ENCODE measurements around the gene CDC42EP3. TPM values are rescaled to one million over a fixed set of nuclear protein-coding genes. Genes with fewer than 3 reads are reported as not detected.

The CDC42EP3 gene
- polyA plus RNA-seq, 1 donor from 2014 or later = 25.2 TPM

- no peaks in the 10 kb centered on the region for H3K36me3 ChIP-seq (ENCODE audit: insufficient read depth, low read length)
- no peaks in the 10 kb centered on the region for H4K20me1 ChIP-seq (ENCODE audit: insufficient read depth)
- H3K27ac ChIP-seq (ENCODE audit: low read length) = no peak overlapping the region
- H3K9me3 ChIP-seq (ENCODE audit: low read length) = no peaks in the 10 kb centered on the region
- TF ChIP-seq EP300 (conservative IDR thresholded peaks at IDR 0.05; ENCODE audit: poor library complexity, severe bottlenecking) = no peak
- no peak for TF ChIP-seq EZH2 (IDR thresholded peaks at IDR 0.05; ENCODE audit: borderline replicate concordance, insufficient read depth, low read length, poor library complexity, severe bottlenecking)
- TF ChIP-seq REST (IDR thresholded peaks at IDR 0.05; ENCODE audit: borderline replicate concordance) = no peak
- TF ChIP-seq SMC3 (conservative IDR thresholded peaks at IDR 0.05; ENCODE audit: poor library complexity) = no peak
- TF ChIP-seq RAD21 (conservative IDR thresholded peaks at IDR 0.05) = no peak
- TF ChIP-seq CTCF (IDR thresholded peaks at IDR 0.05; ENCODE audit: poor library complexity, severe bottlenecking) = no peak
- TF ChIP-seq MXI1 (conservative IDR thresholded peaks at IDR 0.05; ENCODE audit: poor library complexity, severe bottlenecking) = no peak
- TF ChIP-seq TAF1 (IDR thresholded peaks at IDR 0.05; ENCODE audit: low read depth) = no peak
- no peak for TF ChIP-seq POLR2AphosphoS5 (IDR thresholded peaks at IDR 0.05)
- no peak overlapping the region for H3K4me3 ChIP-seq (ENCODE audit: low read length)
- no peak overlapping the region for H3K9ac ChIP-seq (ENCODE audit: low read length)
- no peak overlapping the region for H2AFZ ChIP-seq (ENCODE audit: low read depth, low read length)
- H3K9me2 ChIP-seq (ENCODE audit: insufficient read depth, low read length) = no peaks in the 10 kb centered on the region
- H3K4me2 ChIP-seq (ENCODE audit: low read length) = no peak overlapping the region
- H3K79me2 ChIP-seq (replicated peaks; ENCODE audit: insufficient read depth, low read length) = no peaks in the 10 kb centered on the region
- no peaks in the 10 kb centered on the region for H3K27me3 ChIP-seq (ENCODE audit: insufficient read depth, low read depth, low read length)
- H3F3A ChIP-seq (ENCODE audit: insufficient read depth, low read length, poor library complexity, severe bottlenecking) = no peaks in the 10 kb centered on the region
Observed at GRCh38 chr2:37619959-37620300, 51.5 kb downstream of the CDC42EP3 start.

GRCh38 chr2:37619230-37619958 lies 52.0 kb downstream of the CDC42EP3 start:
- H3F3A ChIP-seq (ENCODE audit: insufficient read depth, low read length, poor library complexity, severe bottlenecking) = no peaks in the 10 kb centered on the region
- H3K4me3 ChIP-seq (ENCODE audit: low read length) = no peak overlapping the region
- no peaks in the 10 kb centered on the region for H3K9me3 ChIP-seq (ENCODE audit: low read length)
- no peaks in the 10 kb centered on the region for H4K20me1 ChIP-seq (ENCODE audit: insufficient read depth)
- H3K36me3 ChIP-seq (ENCODE audit: insufficient read depth, low read length) = no peaks in the 10 kb centered on the region
- H3K27me3 ChIP-seq (ENCODE audit: insufficient read depth, low read depth, low read length) = no peaks in the 10 kb centered on the region
- TF ChIP-seq TAF1 (IDR thresholded peaks at IDR 0.05; ENCODE audit: low read depth) = no peak
- TF ChIP-seq SMC3 (conservative IDR thresholded peaks at IDR 0.05; ENCODE audit: poor library complexity) = no peak
- no peak for TF ChIP-seq EP300 (conservative IDR thresholded peaks at IDR 0.05; ENCODE audit: poor library complexity, severe bottlenecking)
- TF ChIP-seq MXI1 (conservative IDR thresholded peaks at IDR 0.05; ENCODE audit: poor library complexity, severe bottlenecking) = no peak
- no peak for TF ChIP-seq REST (IDR thresholded peaks at IDR 0.05; ENCODE audit: borderline replicate concordance)
- no peak for TF ChIP-seq POLR2AphosphoS5 (IDR thresholded peaks at IDR 0.05)
- no peak for TF ChIP-seq RAD21 (conservative IDR thresholded peaks at IDR 0.05)
- TF ChIP-seq CTCF (IDR thresholded peaks at IDR 0.05; ENCODE audit: poor library complexity, severe bottlenecking) = no peak
- no peak for TF ChIP-seq EZH2 (IDR thresholded peaks at IDR 0.05; ENCODE audit: borderline replicate concordance, insufficient read depth, low read length, poor library complexity, severe bottlenecking)
- H3K9me2 ChIP-seq (ENCODE audit: insufficient read depth, low read length) = no peaks in the 10 kb centered on the region
- H3K9ac ChIP-seq (ENCODE audit: low read length) = no peak overlapping the region
- H2AFZ ChIP-seq (ENCODE audit: low read depth, low read length) = no peak overlapping the region
- H3K27ac ChIP-seq (ENCODE audit: low read length) = no peak overlapping the region
- no peak overlapping the region for H3K4me2 ChIP-seq (ENCODE audit: low read length)
- no peaks in the 10 kb centered on the region for H3K79me2 ChIP-seq (replicated peaks; ENCODE audit: insufficient read depth, low read length)

Measured in neural cell (in vitro differentiated cells).